Mesenchymal stem cell (in vitro differentiated cells and primary cell): Measurements from ENCODE around the gene ZFP90.

Experiments
- DNase-seq: peaks from one replicate; pipeline ENCODE4 v3.0.0-alpha.2; 2013
- H2AFZ ChIP-seq: one replicate; pipeline ENCODE4 v1.6.1; 2013; ENCODE audit warnings: low read depth, mild to moderate bottlenecking, control low read depth, inconsistent platforms, low read length, moderate library complexity
- H2AK5ac ChIP-seq: 2 replicates; pipeline ENCODE4 v1.6.1; 2013; ENCODE audit warnings: low read length, moderate library complexity, mild to moderate bottlenecking, inconsistent platforms; ENCODE audit not compliant: severe bottlenecking
- H2BK120ac ChIP-seq: one replicate; pipeline ENCODE4 v1.6.1; 2013; ENCODE audit warnings: low read depth, mild to moderate bottlenecking, inconsistent platforms, low read length, moderate library complexity
- H2BK12ac ChIP-seq, 2 experiments: one replicate each; pipeline ENCODE4 v1.6.1; 2013; ENCODE audit warnings: inconsistent platforms in 2 of 2, low read length in 2 of 2, mild to moderate bottlenecking in 2 of 2, moderate library complexity in 2 of 2, control low read depth in 1 of 2
- H2BK15ac ChIP-seq: one replicate; pipeline ENCODE4 v1.6.1; 2013; ENCODE audit warnings: mild to moderate bottlenecking, low read depth, inconsistent platforms; ENCODE audit not compliant: poor library complexity, severe bottlenecking
- H2BK5ac ChIP-seq: 2 replicates; pipeline ENCODE4 v1.6.1; 2013; ENCODE audit warnings: low read depth, mild to moderate bottlenecking, low read length, control low read depth, inconsistent platforms; ENCODE audit not compliant: poor library complexity, severe bottlenecking
- H3K14ac ChIP-seq, 2 experiments: one replicate each; pipeline ENCODE4 v1.6.1; 2013; ENCODE audit warnings: inconsistent platforms in 2 of 2, low read length in 2 of 2, control low read depth in 1 of 2, mild to moderate bottlenecking in 1 of 2, moderate library complexity in 1 of 2
- H3K18ac ChIP-seq, 2 experiments: one replicate each; pipeline ENCODE4 v1.6.1; 2013; ENCODE audit warnings: inconsistent platforms in 2 of 2, low read length in 2 of 2, control low read depth in 1 of 2, low read depth in 1 of 2, mild to moderate bottlenecking in 1 of 2
- H3K23ac ChIP-seq, 2 experiments: one replicate each; pipeline ENCODE4 v1.6.1; 2013; ENCODE audit warnings: inconsistent platforms in 2 of 2, low read length in 2 of 2, mild to moderate bottlenecking in 2 of 2, moderate library complexity in 2 of 2, control low read depth in 1 of 2
- H3K27ac ChIP-seq: 2 replicates; pipeline ENCODE4 v1.5.1; 2013; ENCODE audit warnings: mild to moderate bottlenecking, moderate library complexity, low read length, control low read depth, inconsistent platforms; ENCODE audit not compliant: poor library complexity, severe bottlenecking
- H3K27me3 ChIP-seq, 2 experiments: 2 replicates each; pipeline versions ENCODE4 v1.6.1 to v1.7.0; 2013; ENCODE audit warnings: low read length in 2 of 2, mild to moderate bottlenecking in 2 of 2, moderate library complexity in 2 of 2, control low read depth in 1 of 2, inconsistent platforms in 1 of 2; ENCODE audit not compliant: control insufficient read depth in 1 of 2, insufficient read depth in 1 of 2
- H3K36me3 ChIP-seq, 2 experiments: 2 replicates each; pipeline versions ENCODE4 v1.6.1 to v1.7.0; 2013; ENCODE audit warnings: low read length in 2 of 2, control low read depth in 1 of 2, inconsistent platforms in 1 of 2, low read depth in 1 of 2, mild to moderate bottlenecking in 1 of 2; ENCODE audit not compliant: insufficient read depth in 2 of 2, control insufficient read depth in 1 of 2
- H3K4ac ChIP-seq, 2 experiments: one replicate each; pipeline ENCODE4 v1.6.1; 2013; ENCODE audit warnings: inconsistent platforms in 2 of 2, low read length in 2 of 2, mild to moderate bottlenecking in 2 of 2, moderate library complexity in 2 of 2, control low read depth in 1 of 2, low read depth in 1 of 2
- H3K4me1 ChIP-seq: 2 replicates; pipeline ENCODE4 v1.6.1; 2013; ENCODE audit warnings: low read depth, low read length, control low read depth; ENCODE audit not compliant: control insufficient read depth, insufficient read depth
- H3K4me2 ChIP-seq: 2 replicates; pipeline ENCODE4 v1.6.1; 2013; ENCODE audit warnings: low read length, mild to moderate bottlenecking, inconsistent platforms; ENCODE audit not compliant: poor library complexity, severe bottlenecking
- H3K4me3 ChIP-seq, 2 experiments: 2 replicates each; pipeline versions ENCODE4 v1.5.1 to v1.7.0; 2013; ENCODE audit warnings: low read length in 2 of 2, mild to moderate bottlenecking in 2 of 2, control low read depth in 1 of 2, low read depth in 1 of 2; ENCODE audit not compliant: insufficient read depth in 1 of 2
- H3K79me1 ChIP-seq: replicated peaks from 2 replicates; pipeline ENCODE4 v1.6.1; 2013; ENCODE audit warnings: mild to moderate bottlenecking, control low read depth, low read length, inconsistent platforms; ENCODE audit not compliant: poor library complexity, severe bottlenecking
- H3K9ac ChIP-seq: 2 replicates; pipeline ENCODE4 v1.7.0; 2013; ENCODE audit warnings: mild to moderate bottlenecking, low read length, moderate library complexity
- H3K9me3 ChIP-seq: 2 replicates; pipeline ENCODE4 v1.7.0; 2013; ENCODE audit warnings: mild to moderate bottlenecking, low read length; ENCODE audit not compliant: control insufficient read depth
- H4K8ac ChIP-seq: one replicate; pipeline ENCODE4 v1.6.1; 2013; ENCODE audit warnings: inconsistent platforms, mild to moderate bottlenecking, low read length, moderate library complexity
- H4K91ac ChIP-seq: one replicate; pipeline ENCODE4 v1.6.1; 2013; ENCODE audit warnings: mild to moderate bottlenecking, low read length, inconsistent platforms
- WGBS: methylation state at CpG from one replicate; pipeline ENCODE4 v1.1.7; 2013; ENCODE audit warnings: mixed read lengths; 5-methylcytosine and 5-hydroxymethylcytosine counted together

The ZFP90 gene

DNA sequence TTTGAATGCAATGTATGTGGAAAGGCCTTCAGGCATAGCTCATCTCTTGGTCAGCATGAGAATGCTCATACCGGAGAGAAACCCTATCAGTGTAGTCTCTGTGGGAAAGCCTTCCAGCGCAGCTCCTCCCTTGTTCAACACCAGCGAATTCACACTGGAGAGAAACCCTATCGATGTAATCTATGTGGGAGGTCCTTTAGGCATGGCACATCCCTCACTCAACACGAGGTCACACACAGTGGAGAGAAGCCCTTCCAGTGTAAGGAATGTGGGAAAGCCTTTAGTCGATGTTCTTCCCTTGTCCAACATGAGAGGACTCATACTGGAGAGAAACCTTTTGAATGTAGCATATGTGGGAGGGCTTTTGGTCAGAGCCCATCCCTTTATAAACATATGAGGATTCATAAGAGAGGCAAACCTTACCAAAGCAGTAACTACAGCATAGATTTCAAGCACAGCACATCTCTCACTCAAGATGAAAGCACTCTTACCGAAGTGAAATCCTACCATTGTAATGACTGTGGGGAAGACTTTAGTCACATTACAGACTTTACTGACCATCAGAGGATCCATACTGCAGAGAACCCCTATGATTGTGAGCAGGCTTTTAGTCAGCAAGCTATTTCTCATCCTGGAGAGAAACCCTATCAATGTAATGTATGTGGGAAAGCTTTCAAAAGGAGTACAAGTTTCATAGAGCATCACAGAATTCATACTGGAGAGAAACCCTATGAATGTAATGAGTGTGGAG lies 24.7 kb downstream of the ZFP90 start:
- H3K4me2 ChIP-seq, result no peak overlapping the region
- no peak overlapping the region for H3K4ac ChIP-seq
- 99% methylated on average over 7 of the region's 7 CpGs for WGBS
- peaks cover 100% of the 10 kb centered on the region for H3K9me3 ChIP-seq
- H3K79me1 ChIP-seq, result no peaks in the 10 kb centered on the region
- H2BK5ac ChIP-seq, result no peak overlapping the region
- no peaks in the 10 kb centered on the region for H3K27me3 ChIP-seq
- H3K4me1 ChIP-seq, result no peaks in the 10 kb centered on the region
- peak overlapping the region in 1 of 2 experiments; percentile 67 for H3K4me3 ChIP-seq
- no peak overlapping the region for H2AFZ ChIP-seq
- no peak overlapping the region for H2BK12ac ChIP-seq
- H2AK5ac ChIP-seq, result no peak overlapping the region
- no peak overlapping the region for H2BK120ac ChIP-seq
- no peak overlapping the region for H2BK15ac ChIP-seq
- no peak overlapping the region for H3K14ac ChIP-seq
- H3K23ac ChIP-seq, result no peak overlapping the region
- no peak overlapping the region for H4K91ac ChIP-seq
- DNase-seq, result peak; percentile 5
- H4K8ac ChIP-seq, result no peak overlapping the region
- H3K27ac ChIP-seq, result no peak overlapping the region
- peaks cover 25 to 68% of the 10 kb centered on the region in 2 experiments for H3K36me3 ChIP-seq
- no peak overlapping the region for H3K9ac ChIP-seq
- H3K18ac ChIP-seq, result no peak overlapping the region

GRCh38 chr16:68564382-68564985 lies 25.4 kb downstream of the ZFP90 start:
- Histone ChIP-seq H3K27me3 (no peaks in the 10 kb centered on the region), H2AK5ac (no peak overlapping the region), H3K4ac (no peak overlapping the region), H3K9me3 (peaks cover 100% of the 10 kb centered on the region), H2BK5ac (no peak overlapping the region), H3K4me2 (no peak overlapping the region), H3K9ac (no peak overlapping the region), H2BK12ac (no peak overlapping the region), H2BK15ac (no peak overlapping the region), H3K27ac (no peak overlapping the region), H3K14ac (no peak overlapping the region), H2AFZ (no peak overlapping the region), H3K18ac (no peak overlapping the region), H3K23ac (no peak overlapping the region), H2BK120ac (no peak overlapping the region), H3K4me3 (peak overlapping the region in 1 of 2 experiments; percentile 67), H3K4me1 (no peaks in the 10 kb centered on the region), H3K36me3 (peaks cover 22 to 61% of the 10 kb centered on the region in 2 experiments), H4K91ac (no peak overlapping the region), H4K8ac (no peak overlapping the region), H3K79me1 (no peaks in the 10 kb centered on the region)
- peak; percentile 22 for DNase-seq
- WGBS, result 92% methylated on average over 6 of the region's 9 CpGs

GRCh38 chr16:68574479-68574878 lies 35.4 kb downstream of the ZFP90 start:
- 98% methylated on average over 3 of the region's 3 CpGs for WGBS
- H3K79me1 ChIP-seq, result no peaks in the 10 kb centered on the region
- no peak overlapping the region for H2BK120ac ChIP-seq
- H3K4me1 ChIP-seq, result no peaks in the 10 kb centered on the region
- no peak overlapping the region for H3K4ac ChIP-seq
- H3K9ac ChIP-seq, result no peak overlapping the region
- no peak overlapping the region for H2AK5ac ChIP-seq
- H2AFZ ChIP-seq, result no peak overlapping the region
- H3K36me3 ChIP-seq, result no peaks in the 10 kb centered on the region
- H3K23ac ChIP-seq, result no peak overlapping the region
- H4K91ac ChIP-seq, result no peak overlapping the region
- no peak overlapping the region for H3K14ac ChIP-seq
- H3K9me3 ChIP-seq, result peaks cover 86% of the 10 kb centered on the region
- H3K4me3 ChIP-seq, result no peak overlapping the region
- H2BK12ac ChIP-seq, result no peak overlapping the region
- no peak overlapping the region for H4K8ac ChIP-seq
- no peaks in the 10 kb centered on the region for H3K27me3 ChIP-seq
- no peak overlapping the region for H3K4me2 ChIP-seq
- no peak overlapping the region for H3K18ac ChIP-seq
- H2BK5ac ChIP-seq, result no peak overlapping the region
- H2BK15ac ChIP-seq, result no peak overlapping the region
- H3K27ac ChIP-seq, result no peak overlapping the region
- no peak for DNase-seq

DNA sequence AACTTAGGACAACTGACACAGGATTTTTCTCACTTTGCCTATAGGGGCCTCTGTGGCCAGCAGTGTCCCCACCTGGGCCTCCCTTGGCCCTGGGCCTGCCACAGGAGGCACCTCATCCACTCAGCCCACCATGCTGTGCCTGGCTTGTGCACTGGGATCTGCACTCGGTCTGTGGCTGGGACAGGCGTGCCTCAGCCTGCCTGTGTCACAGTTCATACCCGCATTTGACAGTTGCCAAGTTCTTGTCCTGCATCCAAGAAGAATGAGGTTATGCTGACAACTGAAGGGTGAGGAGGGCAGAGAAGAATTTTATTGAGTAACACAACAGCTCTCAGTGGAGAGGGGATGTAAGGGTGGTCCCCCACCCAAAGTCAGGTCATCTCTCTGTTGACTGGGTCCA lies 36.0 kb downstream of the ZFP90 start:
- Histone ChIP-seq H2BK15ac (no peak overlapping the region), H3K79me1 (no peaks in the 10 kb centered on the region), H3K4me1 (no peaks in the 10 kb centered on the region), H2BK12ac (no peak overlapping the region), H3K4ac (no peak overlapping the region), H3K18ac (no peak overlapping the region), H2AK5ac (no peak overlapping the region), H4K91ac (no peak overlapping the region), H3K36me3 (no peaks in the 10 kb centered on the region), H2BK5ac (no peak overlapping the region), H3K9ac (no peak overlapping the region), H2BK120ac (no peak overlapping the region), H3K27me3 (no peaks in the 10 kb centered on the region), H3K9me3 (peaks cover 83% of the 10 kb centered on the region), H3K4me3 (peak overlapping the region in 1 of 2 experiments; percentile 41), H2AFZ (no peak overlapping the region), H3K23ac (no peak overlapping the region), H3K14ac (no peak overlapping the region), H4K8ac (no peak overlapping the region), H3K4me2 (no peak overlapping the region), H3K27ac (no peak overlapping the region)
- no peak for DNase-seq
- 87% methylated on average over 3 of the region's 3 CpGs for WGBS
